OCI-LY1 (cell line): ENCODE measurements around the gene EFNB2.

Source experiments
- H2AFZ ChIP-seq: fragments of 200-600 bp; sonication (generic), shearing (Covaris generic); 2 replicates; pipeline ENCODE4 v1.6.0; 2014; ENCODE audit warnings: antibody characterized with exemption, mild to moderate bottlenecking, low read length
- H3F3A ChIP-seq: fragments of 200-600 bp; sonication (generic), shearing (Covaris generic); 2 replicates; pipeline ENCODE4 v1.6.0; 2014; ENCODE audit warnings: mild to moderate bottlenecking, antibody characterized with exemption, low read length, moderate library complexity; ENCODE audit not compliant: insufficient read depth
- H3K27ac ChIP-seq: fragments of 200-600 bp; sonication (generic); 2 replicates; pipeline ENCODE4 v1.5.1; 2014; ENCODE audit warnings: low read length, mixed run types, mild to moderate bottlenecking, low read depth; ENCODE audit not compliant: poor library complexity, severe bottlenecking
- H3K27me3 ChIP-seq: fragments of 200-600 bp; sonication (generic); 2 replicates; pipeline ENCODE4 v1.6.0; 2014; ENCODE audit warnings: antibody characterized with exemption, mild to moderate bottlenecking, low read length, moderate library complexity; ENCODE audit not compliant: insufficient read depth
- H3K36me3 ChIP-seq: fragments of 200-600 bp; sonication (generic); 2 replicates; pipeline ENCODE4 v1.6.1; 2014; ENCODE audit warnings: mild to moderate bottlenecking, antibody characterized with exemption, low read length, moderate library complexity, mixed read lengths; ENCODE audit not compliant: insufficient read depth
- H3K4me1 ChIP-seq: fragments of 200-600 bp; sonication (generic); 2 replicates; pipeline ENCODE4 v1.5.1; 2014; ENCODE audit warnings: mild to moderate bottlenecking, low read length, moderate library complexity; ENCODE audit not compliant: insufficient read depth, severe bottlenecking
- H3K4me2 ChIP-seq: fragments of 200-600 bp; sonication (generic), shearing (Covaris generic); 2 replicates; pipeline ENCODE4 v1.6.1; 2014; ENCODE audit warnings: low read length
- H3K4me3 ChIP-seq: fragments of 200-600 bp; sonication (generic); 2 replicates; pipeline ENCODE4 v1.5.1; 2014; ENCODE audit warnings: low read length, low read depth, mild to moderate bottlenecking, mixed read lengths; ENCODE audit not compliant: poor library complexity, severe bottlenecking
- H3K79me2 ChIP-seq: fragments of 200-600 bp; shearing (Covaris generic); 2 replicates; pipeline ENCODE4 v1.6.1; 2016; ENCODE audit warnings: mixed run types, low read length, mixed read lengths; ENCODE audit not compliant: insufficient read depth
- H3K9ac ChIP-seq: fragments of 200-600 bp; sonication (generic), shearing (Covaris generic); 2 replicates; pipeline ENCODE4 v1.6.1; 2014; ENCODE audit warnings: mild to moderate bottlenecking, low read length, mixed read lengths
- H3K9me2 ChIP-seq: fragments of 200-600 bp; sonication (generic), shearing (Covaris generic); 2 replicates; pipeline ENCODE4 v1.6.1; 2014; ENCODE audit warnings: low read depth, mild to moderate bottlenecking, low read length, mixed read lengths
- H3K9me3 ChIP-seq: fragments of 200-600 bp; shearing (Covaris generic); 2 replicates; pipeline ENCODE4 v1.6.1; 2014; ENCODE audit warnings: low read length, mixed read lengths
- H4K20me1 ChIP-seq: fragments of 200-600 bp; sonication (generic), shearing (Covaris generic); 2 replicates; pipeline ENCODE4 v1.6.0; 2016; ENCODE audit warnings: mild to moderate bottlenecking, low read length; ENCODE audit not compliant: insufficient read depth
- CTCF ChIP-seq: fragments of 200-600 bp; sonication (generic), shearing (Covaris generic); IDR thresholded peaks from 2 replicates; pipeline ENCODE4 v1.5.1; 2017; ENCODE audit warnings: mild to moderate bottlenecking, antibody characterized with exemption, low read length, moderate library complexity, mixed read lengths
- EZH2 ChIP-seq: fragments of 200-600 bp; sonication (generic), shearing (Covaris generic); IDR thresholded peaks from 2 replicates; pipeline ENCODE4 v1.8.0; 2017; ENCODE audit warnings: borderline replicate concordance, mixed run types, mild to moderate bottlenecking, antibody characterized with exemption, low read length, moderate library complexity, mixed read lengths

EFNB2 gene

DNA sequence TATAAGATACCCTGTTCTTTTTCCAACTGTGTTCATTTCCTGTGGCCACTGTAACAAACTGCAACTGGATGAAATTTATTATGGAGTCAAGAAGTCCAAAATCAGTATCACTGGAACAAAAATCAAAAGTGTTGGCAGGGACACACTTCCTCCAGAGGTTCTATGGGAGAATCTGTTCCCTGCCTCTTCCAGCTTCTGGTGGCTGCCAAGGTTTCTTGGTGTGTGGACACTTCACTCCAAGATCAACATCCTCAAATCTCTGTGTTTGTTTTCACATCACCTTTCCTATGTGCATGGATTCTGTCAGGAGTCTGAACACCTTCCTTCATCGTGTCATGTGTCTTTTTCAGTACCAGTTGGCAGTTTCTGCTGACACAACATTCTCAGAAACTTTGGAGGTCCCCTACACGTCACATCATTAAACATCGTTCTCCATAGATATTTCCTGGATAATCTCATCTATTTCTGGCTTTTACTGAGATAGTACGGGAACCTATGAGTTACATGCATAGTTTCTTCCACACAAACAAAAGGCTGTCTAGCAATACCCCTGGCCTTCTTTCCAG, 15.2 kb upstream of the EFNB2 start:
- peaks cover 93% of the 10 kb centered on the region for H3K36me3 ChIP-seq
- no peak overlapping the region for H3K27ac ChIP-seq
- no peak overlapping the region for H3K9ac ChIP-seq
- H2AFZ ChIP-seq, result no peak overlapping the region
- H3K9me3 ChIP-seq, result no peaks in the 10 kb centered on the region
- H3K4me1 ChIP-seq, result no peaks in the 10 kb centered on the region
- H3K4me2 ChIP-seq, result no peak overlapping the region
- no peaks in the 10 kb centered on the region for H3K9me2 ChIP-seq
- TF ChIP-seq EZH2, result no peak
- no peak for TF ChIP-seq CTCF
- H3K27me3 ChIP-seq, result no peaks in the 10 kb centered on the region
- peaks cover 30% of the 10 kb centered on the region for H3K79me2 ChIP-seq
- peaks cover 16% of the 10 kb centered on the region for H4K20me1 ChIP-seq
- H3F3A ChIP-seq, result no peaks in the 10 kb centered on the region
- no peak overlapping the region for H3K4me3 ChIP-seq

- Histone ChIP-seq H3K9me3 (no peaks in the 10 kb centered on the region), H3K36me3 (peaks cover 93% of the 10 kb centered on the region), H3K4me2 (no peak overlapping the region), H2AFZ (no peak overlapping the region), H4K20me1 (peaks cover 31% of the 10 kb centered on the region), H3K27ac (no peak overlapping the region), H3K4me1 (no peaks in the 10 kb centered on the region), H3F3A (no peaks in the 10 kb centered on the region; the same call in 1 of the 2 replicates), H3K79me2 (peaks cover 25% of the 10 kb centered on the region), H3K9me2 (no peaks in the 10 kb centered on the region), H3K4me3 (no peak overlapping the region), H3K27me3 (no peaks in the 10 kb centered on the region), H3K9ac (no peak overlapping the region)
- no peak for TF ChIP-seq EZH2
Observed at GRCh38 chr13:106548064-106548696, 12.7 kb upstream of the EFNB2 start.

GRCh38 chr13:106541826-106542225, 6.4 kb upstream of the EFNB2 start:
- Histone ChIP-seq H3K9ac (no peak overlapping the region), H3K4me2 (no peak overlapping the region), H3K27ac (no peak overlapping the region), H3K79me2 (peaks cover 5% of the 10 kb centered on the region; the same call in 1 of the 2 replicates), H3K4me3 (no peak overlapping the region), H3K9me2 (no peaks in the 10 kb centered on the region), H3K27me3 (no peaks in the 10 kb centered on the region), H3K36me3 (peaks cover 65% of the 10 kb centered on the region), H3K9me3 (no peaks in the 10 kb centered on the region), H2AFZ (no peak overlapping the region), H3K4me1 (no peaks in the 10 kb centered on the region), H3F3A (peaks cover 19% of the 10 kb centered on the region), H4K20me1 (peaks cover 25% of the 10 kb centered on the region)
- TF ChIP-seq CTCF (no peak), EZH2 (no peak)
